ENCODE measurements around the gene LTBP2.

The LTBP2 gene

DNA sequence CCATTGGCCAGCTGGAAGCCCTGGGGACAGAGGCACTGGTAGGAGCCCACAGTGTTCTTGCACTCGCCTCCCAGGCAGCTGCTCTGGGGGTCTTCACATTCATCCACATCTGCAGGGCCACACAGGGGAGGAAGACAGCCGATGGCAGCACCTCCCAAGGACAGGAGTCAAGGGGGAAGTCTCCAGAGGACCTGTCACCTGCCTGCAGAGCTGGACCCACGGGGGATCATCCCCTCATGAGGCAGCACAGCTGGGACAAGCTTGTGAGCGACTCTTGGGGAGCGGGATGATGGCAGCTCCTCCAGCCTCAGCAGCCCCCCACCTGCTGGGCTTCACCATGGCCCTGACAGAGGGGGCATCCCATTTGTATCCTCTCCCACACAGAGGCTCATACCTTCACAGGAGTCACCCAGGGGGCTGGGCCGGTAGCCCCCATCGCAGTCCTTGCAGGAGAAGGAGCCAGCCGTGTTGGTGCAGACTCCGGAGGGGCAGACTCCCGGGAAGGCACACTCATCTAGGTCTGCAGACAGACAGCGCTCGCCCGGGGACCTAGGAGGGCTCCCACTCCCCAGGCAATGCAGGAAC, 103.1 kb downstream of the LTBP2 start:
- TF ChIP-seq YY1 (IDR thresholded peaks at IDR 0.05; ENCODE audit: low read depth), result no peak
- no peak for TF ChIP-seq MAX (IDR thresholded peaks at IDR 0.05)

DNA sequence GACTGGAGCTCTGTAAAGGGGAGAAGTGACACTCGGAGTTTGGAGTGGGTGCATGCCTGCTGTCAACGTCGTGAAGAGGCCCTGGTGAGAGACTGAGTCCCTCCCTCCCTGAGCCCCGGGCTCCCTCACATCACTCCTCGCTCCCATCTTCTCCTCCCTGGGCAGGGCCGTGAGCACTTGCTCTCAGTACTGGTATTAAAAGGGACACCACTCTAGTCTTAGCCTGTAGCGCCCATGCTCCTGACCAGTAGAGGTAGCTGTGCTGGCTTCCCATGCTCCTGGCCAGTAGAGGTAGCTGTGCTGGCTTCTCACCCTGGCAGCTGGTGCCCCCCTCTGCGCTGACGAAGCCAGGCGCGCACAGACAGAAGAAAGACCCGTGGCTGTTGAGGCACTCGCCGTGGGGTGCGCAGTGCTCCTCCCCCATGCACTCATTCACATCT, 103.7 kb downstream of the LTBP2 start:
- TF ChIP-seq EP300 (IDR thresholded peaks at IDR 0.05; ENCODE audit: borderline replicate concordance), result no peak
- TF ChIP-seq EGR1 (IDR thresholded peaks at IDR 0.05), result no peak
- TF ChIP-seq USF1 (IDR thresholded peaks at IDR 0.05), result no peak
- TF ChIP-seq MAX (IDR thresholded peaks at IDR 0.05), result no peak
- no peak for TF ChIP-seq TAF1 (IDR thresholded peaks at IDR 0.05; ENCODE audit: low read depth)
- no peak for TF ChIP-seq FOXM1 (IDR thresholded peaks at IDR 0.05; ENCODE audit: borderline replicate concordance, low read depth)
- TF ChIP-seq TEAD4 (IDR thresholded peaks at IDR 0.05), result no peak
- TF ChIP-seq, protein P1, sequence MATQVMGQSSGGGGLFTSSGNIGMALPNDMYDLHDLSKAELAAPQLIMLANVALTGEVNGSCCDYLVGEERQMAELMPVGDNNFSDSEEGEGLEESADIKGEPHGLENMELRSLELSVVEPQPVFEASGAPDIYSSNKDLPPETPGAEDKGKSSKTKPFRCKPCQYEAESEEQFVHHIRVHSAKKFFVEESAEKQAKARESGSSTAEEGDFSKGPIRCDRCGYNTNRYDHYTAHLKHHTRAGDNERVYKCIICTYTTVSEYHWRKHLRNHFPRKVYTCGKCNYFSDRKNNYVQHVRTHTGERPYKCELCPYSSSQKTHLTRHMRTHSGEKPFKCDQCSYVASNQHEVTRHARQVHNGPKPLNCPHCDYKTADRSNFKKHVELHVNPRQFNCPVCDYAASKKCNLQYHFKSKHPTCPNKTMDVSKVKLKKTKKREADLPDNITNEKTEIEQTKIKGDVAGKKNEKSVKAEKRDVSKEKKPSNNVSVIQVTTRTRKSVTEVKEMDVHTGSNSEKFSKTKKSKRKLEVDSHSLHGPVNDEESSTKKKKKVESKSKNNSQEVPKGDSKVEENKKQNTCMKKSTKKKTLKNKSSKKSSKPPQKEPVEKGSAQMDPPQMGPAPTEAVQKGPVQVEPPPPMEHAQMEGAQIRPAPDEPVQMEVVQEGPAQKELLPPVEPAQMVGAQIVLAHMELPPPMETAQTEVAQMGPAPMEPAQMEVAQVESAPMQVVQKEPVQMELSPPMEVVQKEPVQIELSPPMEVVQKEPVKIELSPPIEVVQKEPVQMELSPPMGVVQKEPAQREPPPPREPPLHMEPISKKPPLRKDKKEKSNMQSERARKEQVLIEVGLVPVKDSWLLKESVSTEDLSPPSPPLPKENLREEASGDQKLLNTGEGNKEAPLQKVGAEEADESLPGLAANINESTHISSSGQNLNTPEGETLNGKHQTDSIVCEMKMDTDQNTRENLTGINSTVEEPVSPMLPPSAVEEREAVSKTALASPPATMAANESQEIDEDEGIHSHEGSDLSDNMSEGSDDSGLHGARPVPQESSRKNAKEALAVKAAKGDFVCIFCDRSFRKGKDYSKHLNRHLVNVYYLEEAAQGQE (IDR thresholded peaks at IDR 0.05; ENCODE audit: low read depth), result no peak
- TF ChIP-seq RAD21 (IDR thresholded peaks at IDR 0.05; ENCODE audit: low read depth), result no peak

- TF ChIP-seq NFIC (IDR thresholded peaks at IDR 0.05) (no peak), TCF12 (IDR thresholded peaks at IDR 0.05; ENCODE audit: low read depth) (no peak), TAF1 (IDR thresholded peaks at IDR 0.05; ENCODE audit: low read depth) (no peak), YY1 (IDR thresholded peaks at IDR 0.05; ENCODE audit: low read depth) (no peak), CEBPB (IDR thresholded peaks at IDR 0.05) (no peak)
Measured at GRCh38 chr14:74507840-74508239, 104.2 kb downstream of the LTBP2 start.

DNA sequence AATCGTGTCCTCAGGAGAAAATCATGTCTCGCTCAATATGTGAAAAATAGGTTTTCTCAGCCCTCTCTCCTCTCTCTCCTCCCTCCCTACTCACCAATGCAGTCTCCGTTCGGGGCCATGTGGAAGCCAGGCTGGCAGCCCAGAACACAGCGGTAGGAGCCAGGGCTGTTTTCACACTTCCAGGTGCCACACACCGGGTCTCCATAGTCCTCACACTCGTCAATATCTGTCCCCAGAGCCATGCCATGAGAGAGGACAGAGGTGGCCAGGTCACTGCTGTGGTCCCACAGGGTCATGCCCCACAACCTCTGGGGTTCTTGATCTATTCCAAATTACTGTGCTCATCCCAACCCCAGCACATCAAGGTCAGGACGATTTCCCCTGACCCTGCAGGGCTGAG, 105.0 kb downstream of the LTBP2 start:
- TF ChIP-seq RAD21 (IDR thresholded peaks at IDR 0.05; ENCODE audit: low read depth) (no peak), USF1 (IDR thresholded peaks at IDR 0.05) (no peak), NFIC (IDR thresholded peaks at IDR 0.05) (no peak), EP300 (IDR thresholded peaks at IDR 0.05; ENCODE audit: borderline replicate concordance) (no peak), TAF1 (IDR thresholded peaks at IDR 0.05; ENCODE audit: low read depth) (no peak), EGR1 (IDR thresholded peaks at IDR 0.05) (no peak), CREB1 (IDR thresholded peaks at IDR 0.05; ENCODE audit: low read depth) (no peak), FOXM1 (IDR thresholded peaks at IDR 0.05; ENCODE audit: borderline replicate concordance, low read depth) (no peak)

GRCh38 chr14:74506411-74506851, 105.6 kb downstream of the LTBP2 start:
- TF ChIP-seq TAF1 (IDR thresholded peaks at IDR 0.05; ENCODE audit: low read depth), result no peak
- TF ChIP-seq NFIC (IDR thresholded peaks at IDR 0.05), result no peak
- no peak for TF ChIP-seq CEBPB (IDR thresholded peaks at IDR 0.05)
- TF ChIP-seq, protein P1 (IDR thresholded peaks at IDR 0.05; ENCODE audit: low read depth), result no peak
- TF ChIP-seq CREB1 (IDR thresholded peaks at IDR 0.05; ENCODE audit: low read depth), result no peak
- no peak for TF ChIP-seq TEAD4 (IDR thresholded peaks at IDR 0.05)
- no peak for TF ChIP-seq MAX (IDR thresholded peaks at IDR 0.05)
- TF ChIP-seq ZBTB7A (IDR thresholded peaks at IDR 0.05; ENCODE audit: low read depth), result no peak
- TF ChIP-seq TCF12 (IDR thresholded peaks at IDR 0.05; ENCODE audit: low read depth), result no peak
- TF ChIP-seq RAD21 (IDR thresholded peaks at IDR 0.05; ENCODE audit: low read depth), result no peak
- TF ChIP-seq EP300 (IDR thresholded peaks at IDR 0.05; ENCODE audit: borderline replicate concordance), result no peak
- no peak for TF ChIP-seq USF1 (IDR thresholded peaks at IDR 0.05)
- TF ChIP-seq FOXM1 (IDR thresholded peaks at IDR 0.05; ENCODE audit: borderline replicate concordance, low read depth), result no peak
- TF ChIP-seq EGR1 (IDR thresholded peaks at IDR 0.05), result no peak
- TF ChIP-seq YY1 (IDR thresholded peaks at IDR 0.05; ENCODE audit: low read depth), result no peak

- TF ChIP-seq RAD21 (IDR thresholded peaks at IDR 0.05; ENCODE audit: low read depth), result no peak
- TF ChIP-seq MAX (IDR thresholded peaks at IDR 0.05), result no peak
- TF ChIP-seq CREB1 (IDR thresholded peaks at IDR 0.05; ENCODE audit: low read depth), result no peak
- no peak for TF ChIP-seq TEAD4 (IDR thresholded peaks at IDR 0.05)
Measured at GRCh38 chr14:74505831-74506230, 106.2 kb downstream of the LTBP2 start.
